ENCODE data around the gene ZSCAN32.

The ZSCAN32 gene

DNA sequence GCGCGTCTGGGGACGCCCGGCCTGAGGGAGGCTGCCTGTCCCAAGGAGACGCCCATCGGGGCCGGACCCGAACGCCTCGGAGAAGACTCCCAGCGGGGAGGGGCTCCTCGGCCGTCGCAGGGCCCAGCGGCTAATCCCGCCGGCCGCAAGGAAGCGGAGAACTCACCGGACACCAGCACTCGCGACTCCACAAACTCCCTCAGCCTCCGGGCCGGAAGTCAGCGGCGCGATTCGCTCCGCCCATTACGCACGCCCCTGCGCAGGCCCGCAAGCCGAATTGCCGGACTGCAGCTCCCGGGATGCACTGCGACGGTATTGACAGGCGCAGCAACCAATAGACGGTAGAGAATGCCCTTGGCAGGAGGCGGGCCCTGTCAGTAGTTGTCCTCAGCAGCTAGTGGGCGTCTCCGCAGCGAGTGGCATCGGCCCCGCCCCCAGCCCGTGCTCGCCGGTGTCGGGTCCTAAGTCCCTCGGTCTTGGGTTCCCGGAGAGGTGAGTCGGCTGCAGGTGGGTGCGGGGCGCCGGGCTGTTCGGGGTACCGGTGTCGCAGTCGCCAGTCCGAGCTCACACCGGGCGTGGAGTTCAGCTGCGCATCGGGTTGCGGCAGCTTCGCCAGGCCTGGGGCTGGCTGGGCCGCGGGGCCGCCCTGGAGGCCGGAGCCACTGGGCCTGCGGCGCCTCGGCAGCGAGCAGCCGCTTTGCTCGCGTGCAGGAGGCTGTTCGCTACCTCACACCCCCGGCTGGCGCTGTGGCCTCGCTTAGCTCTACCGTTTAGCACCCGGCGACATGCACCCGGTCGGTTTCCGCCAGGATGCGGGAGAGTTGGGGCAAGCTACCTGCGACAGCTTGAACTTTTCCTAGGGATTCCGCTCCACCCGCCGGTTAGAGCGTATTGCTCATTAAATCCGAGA, at the start of gene ZSCAN32, which contains the start of gene ZNF174:
TSS of gene ZSCAN32 (minus strand) at position 226 of the 910 bp plus-strand sequence. CDS start 3,447 bp downstream, outside the sequence.
TSS of gene ZNF174 (plus strand) at position 437 of the 910 bp plus-strand sequence. CDS start 790 bp downstream, outside the sequence.
- peak; percentile 95 to 96 for DNase-seq (ENCODE audit: low read depth in 2 of 2, low spot score in 1 of 2)

DNA sequence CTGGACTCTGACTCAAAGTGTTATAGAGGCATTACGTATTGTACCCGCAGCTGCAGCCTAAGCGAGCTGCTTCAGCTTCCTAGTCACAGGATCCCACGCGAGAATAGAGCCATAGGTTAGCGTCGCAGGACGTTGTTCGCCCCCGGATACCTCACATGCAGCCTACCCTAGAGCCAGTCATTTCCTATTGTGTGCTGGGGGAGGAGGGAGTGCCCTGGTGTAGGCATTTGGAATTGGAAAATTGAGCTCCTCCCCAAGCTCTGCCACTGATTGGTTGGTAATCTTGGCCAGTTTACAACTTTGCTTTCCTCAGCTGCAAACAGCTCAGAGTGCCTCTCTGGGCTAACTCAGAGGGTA, 43.2 kb upstream of the ZSCAN32 start:
- DNase-seq (ENCODE audit: low read depth in 2 of 2, low spot score in 1 of 2) = no peak

DNA sequence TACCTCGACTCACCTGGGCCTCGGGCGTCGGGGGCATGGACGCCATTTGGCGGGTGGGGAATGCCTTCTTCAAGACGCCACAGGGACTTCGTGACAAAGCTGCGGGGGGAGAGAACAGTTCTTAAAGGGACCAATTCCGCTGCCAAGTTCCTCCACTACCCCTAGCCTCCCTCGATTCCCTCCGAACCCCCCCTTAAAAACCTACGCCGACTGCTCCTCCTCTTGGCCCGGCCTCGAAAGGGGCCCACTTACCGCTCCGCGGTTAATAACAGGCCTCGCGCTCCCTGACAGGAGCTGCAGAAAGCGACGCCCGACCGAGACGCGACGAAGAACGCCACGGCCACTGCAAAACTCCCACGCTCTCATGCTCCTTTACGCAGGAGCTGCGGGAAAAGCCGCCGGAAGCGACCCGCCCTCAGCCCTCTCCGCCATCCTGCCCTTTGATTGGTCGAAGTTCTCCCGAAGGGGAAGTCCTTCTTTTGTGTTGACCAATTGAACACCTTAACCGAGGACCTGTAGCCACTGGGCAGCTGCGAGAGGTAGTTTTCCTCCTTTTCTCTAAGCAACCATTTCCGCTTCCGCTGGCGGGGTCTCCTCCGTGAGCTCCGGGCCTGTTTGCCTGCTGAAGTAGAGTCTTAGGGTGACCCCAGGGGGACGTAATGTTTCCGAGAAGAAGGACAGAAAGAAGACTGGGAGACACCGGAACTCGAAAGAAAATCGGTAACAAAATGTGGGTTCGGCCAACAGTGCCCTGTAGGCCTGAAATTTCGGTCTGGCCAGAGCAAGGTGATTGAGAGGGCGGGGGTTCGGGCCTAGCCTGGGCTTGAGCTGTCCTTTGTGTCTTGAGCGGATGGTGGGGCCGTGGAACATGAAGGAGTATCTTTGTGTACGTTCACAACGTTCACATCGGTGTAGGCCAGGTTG, 42.6 kb upstream of the ZSCAN32 start, which contains the start of the genes NAA60 and ZNF597:
TSS of gene NAA60 (plus strand) at position 573 of the 924 bp plus-strand sequence. CDS start 32,548 bp downstream, outside the sequence.
TSS of gene ZNF597 (minus strand) at position 397 of the 924 bp plus-strand sequence. CDS start at position 46, 351 bp downstream.
- DNase-seq (ENCODE audit: low read depth in 2 of 2, low spot score in 1 of 2) = peak; percentile 29 to 62

DNA sequence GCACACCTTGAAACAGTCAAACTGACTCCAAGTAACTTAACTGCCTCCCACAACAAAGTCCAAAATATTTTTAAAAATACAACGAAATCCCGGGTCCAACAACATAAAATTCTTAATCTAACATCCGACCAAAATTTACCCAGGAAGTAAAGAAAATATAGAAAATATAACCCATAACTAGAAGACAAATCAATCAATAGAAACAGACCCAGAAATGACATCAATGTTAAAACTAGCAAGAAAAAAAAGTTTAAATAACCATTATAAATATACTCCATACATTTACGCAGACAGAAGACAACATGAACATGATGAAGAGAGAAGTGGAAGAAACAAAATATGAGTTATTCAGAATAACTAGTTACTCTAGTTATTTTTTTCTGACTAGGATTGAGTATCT, 38.8 kb upstream of the ZSCAN32 start:
- DNase-seq (ENCODE audit: low read depth in 2 of 2, low spot score in 1 of 2) = no peak

DNA sequence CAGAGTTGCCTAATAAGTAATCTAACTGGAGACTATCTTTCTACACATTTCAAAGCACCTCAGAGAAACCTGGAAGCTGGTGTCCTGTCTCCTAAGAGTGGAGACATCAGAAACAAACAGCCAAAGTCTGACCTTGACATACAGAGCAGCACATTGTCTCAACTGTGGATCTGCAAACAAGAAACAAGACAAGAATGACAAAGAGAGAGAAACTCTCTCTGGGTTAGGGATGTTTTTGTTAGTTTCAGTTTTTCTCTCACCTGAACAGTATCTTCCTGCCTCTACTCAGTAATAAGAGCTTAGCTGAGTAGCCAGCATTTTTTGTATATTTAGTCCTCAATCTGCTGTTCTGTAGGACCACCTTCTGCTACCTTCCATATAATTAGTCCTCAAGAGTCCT, 33.6 kb upstream of the ZSCAN32 start:
- no peak for DNase-seq (ENCODE audit: low read depth in 2 of 2, low spot score in 1 of 2)

DNA sequence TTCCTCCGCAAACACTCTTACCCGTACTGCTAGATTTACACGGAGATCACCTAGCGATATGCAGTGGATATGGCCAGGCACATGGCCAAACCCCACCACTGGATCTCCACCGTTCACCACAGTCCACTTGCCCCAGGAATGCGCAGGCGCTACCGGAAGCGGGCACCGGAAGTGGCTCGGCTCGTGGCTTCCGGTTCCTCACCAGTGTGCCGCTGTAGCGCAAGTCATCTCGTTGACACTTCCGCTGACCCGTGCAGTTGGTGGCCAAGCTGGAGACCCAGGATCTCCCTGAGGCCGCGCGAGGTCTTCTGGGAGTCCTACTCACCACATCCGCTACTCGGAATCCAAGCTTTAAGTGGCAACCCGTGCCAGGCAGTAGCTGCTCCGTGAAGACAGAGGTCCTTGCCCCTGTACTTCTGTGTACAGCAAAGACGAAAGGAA, 31.0 kb upstream of the ZSCAN32 start:
- peak in 1 of 2 donors; percentile 17 for DNase-seq (ENCODE audit: low read depth in 2 of 2, low spot score in 1 of 2)

DNA sequence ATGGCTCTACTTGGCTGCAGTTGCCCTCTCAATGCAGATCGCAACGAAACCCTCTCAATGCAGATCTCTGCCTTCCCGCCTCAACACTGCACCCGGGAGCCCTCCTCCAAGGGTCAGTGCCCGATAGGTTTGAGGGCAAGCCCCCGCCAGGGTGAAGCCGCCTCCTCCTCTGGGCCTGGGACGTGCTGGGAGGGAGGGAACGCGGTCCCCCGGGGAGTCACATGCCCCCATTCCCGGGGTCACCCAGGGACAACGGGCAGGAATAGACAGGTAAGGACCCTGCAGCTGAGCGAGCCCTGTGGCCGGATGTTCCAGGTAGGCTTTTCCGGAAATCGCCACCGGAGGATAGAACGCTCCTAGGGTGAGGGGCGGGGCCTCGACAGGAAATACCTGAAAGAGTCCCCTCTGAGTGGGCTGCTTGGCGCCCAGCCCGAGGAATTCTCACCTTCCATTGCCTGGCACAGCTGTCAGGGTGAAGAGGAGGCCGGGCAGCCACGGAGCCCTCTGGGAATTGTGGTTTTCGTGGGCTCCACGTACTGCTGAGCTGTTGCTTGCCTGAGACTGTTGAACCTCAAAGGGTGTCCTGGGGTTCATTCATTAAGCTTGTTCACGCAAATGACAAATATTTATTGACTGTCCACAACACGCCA, 13.1 kb upstream of the ZSCAN32 start:
- DNase-seq (ENCODE audit: low read depth in 2 of 2, low spot score in 1 of 2) = no peak

DNA sequence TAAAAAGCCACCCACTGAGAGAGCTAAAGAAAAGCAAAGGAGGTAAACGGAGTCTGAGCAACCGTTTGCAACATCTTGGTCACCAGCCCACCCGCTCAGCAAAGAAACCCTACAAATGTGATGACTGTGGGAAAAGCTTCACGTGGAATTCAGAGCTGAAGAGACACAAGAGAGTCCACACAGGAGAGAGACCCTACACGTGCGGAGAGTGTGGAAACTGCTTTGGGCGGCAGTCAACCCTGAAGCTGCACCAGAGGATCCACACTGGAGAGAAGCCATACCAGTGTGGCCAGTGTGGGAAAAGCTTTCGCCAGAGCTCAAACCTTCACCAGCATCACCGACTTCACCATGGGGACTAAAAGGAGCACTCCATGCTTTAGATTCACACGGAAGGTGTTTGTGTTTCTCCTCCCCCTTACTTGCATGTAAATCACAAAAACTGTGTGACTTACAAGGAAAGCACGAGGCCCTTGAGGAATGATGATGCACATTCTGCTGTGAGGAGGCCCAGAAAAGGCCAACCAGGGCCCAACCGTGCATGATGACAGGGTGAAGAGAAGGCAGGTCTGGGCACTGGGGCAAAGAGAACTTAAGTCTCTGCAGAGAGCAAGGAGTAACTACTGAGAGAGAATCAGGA, 7.9 kb upstream of the ZSCAN32 start:
- no peak for DNase-seq (ENCODE audit: low read depth in 2 of 2, low spot score in 1 of 2)

DNA sequence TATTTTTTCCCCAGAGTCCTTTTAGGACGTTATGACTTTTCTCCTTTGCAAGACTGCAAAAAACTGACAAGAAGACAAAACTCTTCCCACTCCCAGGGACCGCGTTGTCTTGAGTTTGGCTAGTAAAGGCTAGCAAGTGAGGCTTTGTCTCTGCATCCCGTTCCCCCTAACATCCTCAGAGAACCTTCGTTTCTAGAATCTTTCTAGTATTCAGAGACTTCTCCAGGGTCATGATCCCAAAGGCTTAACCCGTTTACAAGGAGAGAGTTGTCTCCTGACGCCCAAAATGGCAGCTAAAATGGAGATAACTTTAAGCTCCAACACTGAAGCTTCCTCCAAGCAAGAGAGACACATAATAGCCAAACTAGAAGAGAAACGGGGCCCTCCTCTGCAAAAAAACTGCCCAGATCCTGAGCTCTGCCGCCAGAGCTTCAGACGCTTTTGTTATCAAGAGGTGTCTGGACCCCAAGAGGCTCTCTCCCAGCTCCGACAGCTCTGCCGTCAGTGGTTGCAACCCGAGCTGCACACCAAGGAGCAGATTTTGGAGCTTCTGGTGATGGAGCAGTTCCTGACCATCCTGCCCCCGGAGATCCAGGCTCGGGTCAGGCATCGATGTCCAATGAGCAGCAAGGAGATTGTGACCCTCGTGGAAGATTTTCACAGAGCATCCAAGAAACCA, 1.1 kb upstream of the ZSCAN32 start:
- no peak for DNase-seq (ENCODE audit: low read depth in 2 of 2, low spot score in 1 of 2)

DNA sequence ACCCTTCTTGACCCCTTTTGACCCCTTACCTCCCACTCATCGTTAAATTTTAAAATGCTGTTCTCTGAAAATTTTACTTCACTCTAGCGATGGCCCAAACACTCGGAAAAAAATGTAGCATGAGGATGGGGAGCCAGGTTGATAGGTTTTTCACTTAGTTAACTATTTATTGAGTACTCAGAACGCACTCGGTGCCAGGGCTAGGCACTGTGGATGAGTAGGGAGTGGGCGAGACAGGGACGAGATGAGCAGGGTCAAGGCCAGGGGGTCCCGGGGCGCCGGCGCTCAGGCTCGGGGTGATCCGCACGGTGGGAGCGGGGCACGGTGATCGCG, 392 bp downstream of the ZSCAN32 start:
- DNase-seq (ENCODE audit: low read depth in 2 of 2, low spot score in 1 of 2) = no peak

DNA sequence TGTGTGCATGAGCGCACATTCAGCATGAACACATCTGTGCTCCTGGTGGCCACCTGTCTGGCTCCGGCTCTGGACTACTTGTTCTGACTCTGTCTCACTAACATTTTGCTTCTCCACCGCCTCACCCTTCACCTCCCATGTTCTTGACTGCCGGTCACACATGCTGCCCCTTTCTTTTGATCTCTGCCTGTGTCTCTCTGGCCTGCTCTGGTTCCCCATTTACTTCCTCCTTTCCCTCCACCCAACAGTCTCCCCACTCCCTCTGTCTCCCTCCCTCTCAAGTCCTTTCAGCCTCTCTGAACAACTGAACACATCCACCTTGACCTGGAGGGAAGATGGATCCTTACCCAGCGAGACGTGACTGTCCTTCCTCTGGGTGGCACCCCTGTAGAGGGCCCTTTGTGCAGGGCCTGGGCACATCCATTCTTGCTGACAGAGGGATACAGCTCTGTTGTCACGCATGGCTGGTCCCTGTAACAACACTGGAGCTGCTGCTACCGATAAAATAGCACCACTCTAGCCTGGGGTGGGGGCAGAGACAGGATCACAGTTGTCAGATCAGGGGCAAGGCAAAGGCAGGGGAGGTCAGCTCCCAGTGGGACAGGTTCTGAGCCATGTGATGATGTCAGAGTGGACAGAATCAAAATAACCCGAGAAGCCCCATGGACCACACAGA, 11.0 kb downstream of the ZSCAN32 start:
- DNase-seq (ENCODE audit: low read depth in 2 of 2, low spot score in 1 of 2) = no peak

DNA sequence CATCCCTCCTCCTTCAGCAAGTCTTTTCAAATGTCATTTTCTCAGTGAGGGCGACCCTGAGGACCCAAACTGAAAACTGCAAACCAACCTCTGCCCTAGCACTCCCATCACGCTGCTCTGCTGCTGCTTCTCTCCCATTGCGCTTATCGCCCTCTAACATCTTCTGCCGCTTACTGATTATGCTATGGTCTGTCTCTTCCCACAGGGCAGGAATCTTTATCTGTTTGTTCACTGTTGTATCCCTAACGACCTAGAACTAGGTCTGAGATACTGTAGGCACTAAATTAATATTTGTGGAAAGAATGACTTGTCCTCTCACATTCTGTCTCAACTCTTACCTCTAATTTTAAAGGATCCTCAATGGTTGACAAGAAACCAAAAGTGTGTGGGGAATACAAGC, 12.5 kb downstream of the ZSCAN32 start:
- no peak for DNase-seq (ENCODE audit: low read depth in 2 of 2, low spot score in 1 of 2)

DNA sequence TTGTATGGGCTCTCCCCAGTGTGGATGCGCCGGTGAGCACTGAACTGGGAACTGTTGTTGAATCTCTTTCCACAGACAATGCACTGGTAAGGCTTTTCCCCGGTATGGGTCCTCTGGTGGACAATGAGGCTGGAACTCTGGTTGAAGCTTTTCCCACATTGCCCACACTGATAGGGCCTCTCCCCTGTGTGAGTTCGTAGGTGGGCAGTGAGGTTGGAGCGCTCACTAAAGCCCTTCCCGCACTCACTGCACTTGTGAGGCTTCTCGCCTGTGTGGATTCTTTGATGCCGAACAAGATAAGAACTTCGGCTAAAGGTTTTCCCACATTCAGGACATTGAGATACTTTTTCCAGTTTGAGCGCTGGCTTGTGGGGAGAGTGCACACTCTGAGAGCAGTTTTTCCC, 17.8 kb downstream of the ZSCAN32 start:
- DNase-seq (ENCODE audit: low read depth in 2 of 2, low spot score in 1 of 2) = no peak

DNA sequence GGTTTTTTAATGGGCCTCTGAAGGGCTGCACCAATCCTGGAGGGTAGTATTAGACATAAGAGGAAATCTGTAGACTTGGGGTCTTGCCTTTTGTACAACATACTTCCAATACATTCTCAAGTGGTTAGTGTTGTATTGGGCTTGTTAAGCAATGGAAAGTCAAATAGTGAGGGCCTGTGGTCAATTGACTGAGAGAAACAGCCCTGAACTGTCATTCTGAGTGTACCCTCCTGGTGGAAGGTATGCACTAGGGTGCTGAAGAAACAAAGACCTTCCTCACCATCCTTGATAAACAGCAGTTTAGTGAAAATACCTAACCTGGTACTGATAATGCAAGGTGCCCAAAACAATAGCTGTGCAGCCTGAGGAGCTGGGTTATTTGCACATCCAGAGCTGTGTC, 22.9 kb downstream of the ZSCAN32 start:
- no peak for DNase-seq (ENCODE audit: low read depth in 2 of 2, low spot score in 1 of 2)

DNA sequence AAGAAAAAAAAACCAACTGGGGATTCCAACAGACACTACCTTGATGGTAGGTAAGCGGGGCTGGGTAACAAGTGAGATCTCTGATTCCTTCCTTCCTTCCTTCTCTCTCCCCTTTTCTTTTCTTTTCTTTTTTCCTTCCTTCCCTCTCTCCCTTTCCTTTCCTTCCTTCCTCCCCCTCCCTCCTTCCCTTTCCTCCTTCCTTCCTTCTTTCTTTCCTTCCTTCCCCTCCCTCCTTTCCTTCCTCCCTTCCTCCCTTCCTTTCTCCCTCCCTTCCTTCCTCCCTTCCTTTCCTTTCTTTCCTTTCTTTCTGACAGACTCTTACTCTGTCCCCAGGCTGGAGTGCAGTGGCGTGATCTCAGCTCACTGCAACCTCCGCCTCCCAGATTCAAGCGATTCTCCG, 25.1 kb downstream of the ZSCAN32 start:
- no peak for DNase-seq (ENCODE audit: low read depth in 2 of 2, low spot score in 1 of 2)

DNA sequence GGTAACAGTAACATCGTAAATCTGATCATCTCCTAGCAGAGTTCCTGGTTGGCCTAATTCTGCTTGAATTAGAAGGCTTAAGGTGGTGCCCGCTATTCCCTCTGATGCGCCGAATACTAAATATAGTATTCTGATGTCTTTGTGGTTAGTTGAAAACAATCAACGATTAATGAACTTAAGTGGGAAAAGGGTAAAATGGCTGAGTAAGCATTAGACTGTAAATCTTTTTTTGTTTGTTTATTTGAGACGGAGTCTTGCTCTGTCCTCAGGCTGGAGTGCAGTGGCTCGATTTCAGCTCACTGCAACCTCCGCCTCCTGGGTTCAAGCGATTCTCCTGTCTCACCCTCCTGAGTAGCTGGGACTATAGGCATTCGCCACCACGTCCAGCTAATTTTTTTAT, 31.7 kb downstream of the ZSCAN32 start:
- no peak for DNase-seq (ENCODE audit: low read depth in 2 of 2, low spot score in 1 of 2)

DNA sequence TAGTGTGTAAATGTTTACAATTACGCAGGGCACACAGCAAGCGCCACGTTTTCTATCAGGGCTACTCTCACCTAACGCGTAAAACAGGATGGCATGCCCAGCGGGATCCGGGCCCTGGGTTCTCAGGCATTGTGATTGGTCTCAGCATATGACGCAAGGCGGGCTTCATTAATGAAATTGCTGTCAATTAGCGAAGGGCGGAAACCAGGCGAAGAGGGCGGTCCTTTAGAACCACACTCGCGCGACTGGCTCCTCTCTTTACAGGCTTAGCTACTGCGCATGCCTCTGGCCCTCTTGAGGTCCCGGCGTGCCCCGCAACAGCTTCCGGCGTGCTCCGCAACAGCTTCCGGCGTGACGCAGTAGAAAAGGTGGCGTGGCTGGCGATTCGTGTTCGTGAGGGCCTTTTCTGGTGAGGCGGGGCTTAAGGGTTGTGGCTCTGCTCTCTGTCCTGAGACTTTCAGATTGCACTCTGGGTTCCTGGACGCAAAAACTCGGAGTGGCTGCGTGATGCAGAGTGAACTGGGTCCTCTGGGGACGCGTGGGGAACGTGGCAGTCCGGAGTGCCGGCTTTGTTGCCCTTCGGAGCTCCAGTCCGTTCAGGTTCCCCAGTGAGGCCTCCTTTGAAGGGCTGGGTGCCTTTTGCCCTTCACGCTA, 35.9 kb downstream of the ZSCAN32 start:
- peak; percentile 36 to 66 for DNase-seq (ENCODE audit: low read depth in 2 of 2, low spot score in 1 of 2)

DNA sequence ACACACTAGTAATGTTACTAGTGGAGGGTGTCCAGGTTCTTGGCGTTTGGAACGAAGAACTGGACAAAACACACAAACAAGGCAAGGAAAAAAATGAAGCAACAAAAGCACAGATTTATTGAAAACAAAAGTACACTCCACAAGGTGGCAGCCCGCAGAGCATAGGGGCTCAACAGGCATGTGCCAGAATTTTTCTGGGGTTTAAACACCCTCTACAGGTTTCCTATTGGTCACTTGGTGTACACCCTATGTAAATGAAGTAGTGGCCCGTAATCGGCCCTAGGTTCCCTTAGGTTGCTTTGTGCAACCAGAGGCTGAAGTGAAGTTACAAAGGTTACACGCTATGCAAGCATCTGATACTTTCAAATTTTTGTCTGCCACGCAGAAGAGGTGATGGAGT, 37.0 kb downstream of the ZSCAN32 start:
- no peak for DNase-seq (ENCODE audit: low read depth in 2 of 2, low spot score in 1 of 2)

DNA sequence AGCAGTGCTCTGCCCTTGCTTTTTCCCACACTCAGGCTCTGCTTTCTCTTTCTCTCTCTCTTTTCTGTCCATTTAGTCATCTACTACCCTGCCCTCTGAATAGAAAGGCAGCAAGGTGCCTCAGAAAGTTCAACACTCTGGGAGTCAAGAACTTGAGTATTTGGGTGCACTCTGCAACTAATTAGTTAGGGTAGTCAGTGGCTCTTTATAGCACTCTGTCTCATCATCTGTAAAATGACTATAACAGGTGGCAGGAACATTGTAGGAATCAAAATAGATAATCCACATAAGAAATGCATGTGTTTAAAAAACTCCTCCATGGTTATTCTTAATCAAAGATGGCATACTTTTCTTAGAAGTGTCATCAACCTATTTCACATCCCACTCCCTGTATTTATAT, 37.9 kb downstream of the ZSCAN32 start:
- DNase-seq (ENCODE audit: low read depth in 2 of 2, low spot score in 1 of 2) = no peak

Data from stimulated activated CD8-positive, alpha-beta memory T cell treated with anti-CD3 and anti-CD28 coated beads, Interleukin-4, amount 100 ng/mL, for 1 hour (primary cell).